OCI-LY7 (cell line): ENCODE data around the gene SEMA6B.

Experiments used
- EZH2phosphoT487 ChIP-seq: fragments of 200-600 bp; sonication (generic); IDR thresholded peaks from 2 replicates; pipeline ENCODE4 v1.6.1; 2018; ENCODE audit warnings: low read depth, borderline replicate concordance, mild to moderate bottlenecking, mixed run types, antibody characterized with exemption, low read length, moderate library complexity, mixed read lengths
- TF ChIP-seq, protein P1 (sequence below): fragments of 200-600 bp; sonication (generic); conservative IDR thresholded peaks from 2 replicates; pipeline ENCODE4 v1.5.1; 2014; ENCODE audit warnings: mild to moderate bottlenecking, antibody characterized with exemption, low read length, moderate library complexity, mixed read lengths

GRCh38 chr19:4539169-4539692 lies 20.3 kb downstream of the SEMA6B start:
- TF ChIP-seq, protein P1, sequence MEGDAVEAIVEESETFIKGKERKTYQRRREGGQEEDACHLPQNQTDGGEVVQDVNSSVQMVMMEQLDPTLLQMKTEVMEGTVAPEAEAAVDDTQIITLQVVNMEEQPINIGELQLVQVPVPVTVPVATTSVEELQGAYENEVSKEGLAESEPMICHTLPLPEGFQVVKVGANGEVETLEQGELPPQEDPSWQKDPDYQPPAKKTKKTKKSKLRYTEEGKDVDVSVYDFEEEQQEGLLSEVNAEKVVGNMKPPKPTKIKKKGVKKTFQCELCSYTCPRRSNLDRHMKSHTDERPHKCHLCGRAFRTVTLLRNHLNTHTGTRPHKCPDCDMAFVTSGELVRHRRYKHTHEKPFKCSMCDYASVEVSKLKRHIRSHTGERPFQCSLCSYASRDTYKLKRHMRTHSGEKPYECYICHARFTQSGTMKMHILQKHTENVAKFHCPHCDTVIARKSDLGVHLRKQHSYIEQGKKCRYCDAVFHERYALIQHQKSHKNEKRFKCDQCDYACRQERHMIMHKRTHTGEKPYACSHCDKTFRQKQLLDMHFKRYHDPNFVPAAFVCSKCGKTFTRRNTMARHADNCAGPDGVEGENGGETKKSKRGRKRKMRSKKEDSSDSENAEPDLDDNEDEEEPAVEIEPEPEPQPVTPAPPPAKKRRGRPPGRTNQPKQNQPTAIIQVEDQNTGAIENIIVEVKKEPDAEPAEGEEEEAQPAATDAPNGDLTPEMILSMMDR = no peak
- TF ChIP-seq EZH2phosphoT487 = no peak
